Measurements from ENCODE around the gene RXFP1.

Gene RXFP1

DNA sequence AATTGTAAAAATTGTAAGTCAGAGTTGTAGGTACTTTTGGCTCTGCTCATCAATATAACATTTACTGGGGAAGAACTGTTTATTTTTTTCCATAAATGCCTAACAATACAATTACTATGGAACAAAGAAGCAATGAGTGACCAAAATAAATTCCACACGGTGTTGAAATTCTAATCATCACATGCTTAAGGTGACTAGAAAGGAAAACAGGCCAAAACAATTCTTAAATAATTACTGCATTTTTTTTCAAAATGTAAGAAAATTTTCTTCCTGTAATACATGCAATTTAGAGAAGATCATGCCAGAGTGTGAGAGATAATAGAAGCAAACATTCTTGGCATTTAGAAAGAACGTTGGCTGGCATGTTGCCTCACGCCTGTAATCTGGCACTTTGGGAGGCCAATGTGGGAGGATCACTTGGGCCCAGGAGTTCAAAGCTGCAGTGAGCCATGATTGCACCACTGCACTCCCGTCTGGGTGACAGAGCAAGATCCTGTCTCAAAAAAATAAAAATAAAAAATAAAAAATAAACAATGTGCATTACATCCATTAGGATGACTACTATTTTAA, 127.5 kb downstream of the RXFP1 start:
- TF ChIP-seq TAF1 (IDR thresholded peaks at IDR 0.05; ENCODE audit: low read depth) (no peak), TCF12 (IDR thresholded peaks at IDR 0.05; ENCODE audit: low read depth) (no peak), RAD21 (IDR thresholded peaks at IDR 0.05; ENCODE audit: low read depth) (no peak), YY1 (IDR thresholded peaks at IDR 0.05; ENCODE audit: low read depth) (no peak), NFIC (IDR thresholded peaks at IDR 0.05) (no peak), CEBPB (IDR thresholded peaks at IDR 0.05) (no peak), EP300 (IDR thresholded peaks at IDR 0.05; ENCODE audit: borderline replicate concordance) (no peak), ZBTB7A (IDR thresholded peaks at IDR 0.05; ENCODE audit: low read depth) (no peak), CREB1 (IDR thresholded peaks at IDR 0.05; ENCODE audit: low read depth) (no peak), TEAD4 (IDR thresholded peaks at IDR 0.05) (no peak), FOXM1 (IDR thresholded peaks at IDR 0.05; ENCODE audit: borderline replicate concordance, low read depth) (no peak)

DNA sequence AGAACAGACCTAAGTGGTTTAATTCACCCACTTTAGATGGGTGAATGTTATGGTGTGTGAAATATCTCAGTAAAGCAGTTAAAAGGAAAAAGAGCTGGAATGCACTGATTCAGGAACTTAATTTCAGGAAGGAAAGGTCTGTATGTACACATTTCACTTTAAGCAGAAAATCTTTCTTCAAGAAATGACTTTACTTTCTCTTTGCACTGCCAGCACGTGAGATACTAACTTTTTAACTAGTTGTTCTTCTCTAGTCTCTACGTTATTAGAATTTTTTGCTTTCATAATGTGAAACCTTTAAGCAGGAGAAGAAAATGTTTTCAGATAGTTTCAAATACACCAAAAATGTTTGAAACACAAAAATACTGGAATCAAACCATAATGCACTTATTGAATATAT, 131.2 kb downstream of the RXFP1 start:
- TF ChIP-seq, protein P1, sequence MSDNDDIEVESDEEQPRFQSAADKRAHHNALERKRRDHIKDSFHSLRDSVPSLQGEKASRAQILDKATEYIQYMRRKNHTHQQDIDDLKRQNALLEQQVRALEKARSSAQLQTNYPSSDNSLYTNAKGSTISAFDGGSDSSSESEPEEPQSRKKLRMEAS (IDR thresholded peaks at IDR 0.05): no peak
- TF ChIP-seq, protein P2, sequence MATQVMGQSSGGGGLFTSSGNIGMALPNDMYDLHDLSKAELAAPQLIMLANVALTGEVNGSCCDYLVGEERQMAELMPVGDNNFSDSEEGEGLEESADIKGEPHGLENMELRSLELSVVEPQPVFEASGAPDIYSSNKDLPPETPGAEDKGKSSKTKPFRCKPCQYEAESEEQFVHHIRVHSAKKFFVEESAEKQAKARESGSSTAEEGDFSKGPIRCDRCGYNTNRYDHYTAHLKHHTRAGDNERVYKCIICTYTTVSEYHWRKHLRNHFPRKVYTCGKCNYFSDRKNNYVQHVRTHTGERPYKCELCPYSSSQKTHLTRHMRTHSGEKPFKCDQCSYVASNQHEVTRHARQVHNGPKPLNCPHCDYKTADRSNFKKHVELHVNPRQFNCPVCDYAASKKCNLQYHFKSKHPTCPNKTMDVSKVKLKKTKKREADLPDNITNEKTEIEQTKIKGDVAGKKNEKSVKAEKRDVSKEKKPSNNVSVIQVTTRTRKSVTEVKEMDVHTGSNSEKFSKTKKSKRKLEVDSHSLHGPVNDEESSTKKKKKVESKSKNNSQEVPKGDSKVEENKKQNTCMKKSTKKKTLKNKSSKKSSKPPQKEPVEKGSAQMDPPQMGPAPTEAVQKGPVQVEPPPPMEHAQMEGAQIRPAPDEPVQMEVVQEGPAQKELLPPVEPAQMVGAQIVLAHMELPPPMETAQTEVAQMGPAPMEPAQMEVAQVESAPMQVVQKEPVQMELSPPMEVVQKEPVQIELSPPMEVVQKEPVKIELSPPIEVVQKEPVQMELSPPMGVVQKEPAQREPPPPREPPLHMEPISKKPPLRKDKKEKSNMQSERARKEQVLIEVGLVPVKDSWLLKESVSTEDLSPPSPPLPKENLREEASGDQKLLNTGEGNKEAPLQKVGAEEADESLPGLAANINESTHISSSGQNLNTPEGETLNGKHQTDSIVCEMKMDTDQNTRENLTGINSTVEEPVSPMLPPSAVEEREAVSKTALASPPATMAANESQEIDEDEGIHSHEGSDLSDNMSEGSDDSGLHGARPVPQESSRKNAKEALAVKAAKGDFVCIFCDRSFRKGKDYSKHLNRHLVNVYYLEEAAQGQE (IDR thresholded peaks at IDR 0.05; ENCODE audit: low read depth): no peak
- TF ChIP-seq NFIC (IDR thresholded peaks at IDR 0.05): no peak
- no peak for TF ChIP-seq EGR1 (IDR thresholded peaks at IDR 0.05)
- no peak for TF ChIP-seq TEAD4 (IDR thresholded peaks at IDR 0.05)
- TF ChIP-seq CREB1 (IDR thresholded peaks at IDR 0.05; ENCODE audit: low read depth): no peak
- no peak for TF ChIP-seq ZBTB7A (IDR thresholded peaks at IDR 0.05; ENCODE audit: low read depth)
- TF ChIP-seq TCF12 (IDR thresholded peaks at IDR 0.05; ENCODE audit: low read depth): no peak

DNA sequence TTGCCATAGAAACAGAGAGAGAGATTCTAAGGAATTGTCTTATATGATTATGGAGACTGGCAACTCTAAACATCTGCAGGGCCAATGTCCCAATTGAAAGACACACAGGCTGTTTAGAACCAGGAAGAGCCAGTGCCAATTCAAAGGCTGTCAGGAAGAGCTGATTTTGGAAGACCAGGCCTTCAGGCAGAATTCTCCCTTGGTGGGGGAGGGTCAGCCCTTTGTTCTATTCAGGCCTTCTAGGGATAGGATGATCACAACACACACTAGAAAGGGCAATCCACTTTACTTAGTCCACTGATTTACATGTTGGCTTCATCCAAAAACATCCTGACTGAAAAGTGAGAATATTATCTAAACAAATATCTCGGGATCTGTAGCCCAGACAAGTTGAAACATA, 134.8 kb downstream of the RXFP1 start:
- TF ChIP-seq CEBPB (IDR thresholded peaks at IDR 0.05) (no peak), CREB1 (IDR thresholded peaks at IDR 0.05; ENCODE audit: low read depth) (no peak), RAD21 (IDR thresholded peaks at IDR 0.05; ENCODE audit: low read depth) (no peak), TEAD4 (IDR thresholded peaks at IDR 0.05) (no peak), FOXM1 (IDR thresholded peaks at IDR 0.05; ENCODE audit: borderline replicate concordance, low read depth) (no peak), EP300 (IDR thresholded peaks at IDR 0.05; ENCODE audit: borderline replicate concordance) (no peak), NFIC (IDR thresholded peaks at IDR 0.05) (no peak), EGR1 (IDR thresholded peaks at IDR 0.05) (no peak), YY1 (IDR thresholded peaks at IDR 0.05; ENCODE audit: low read depth) (no peak), TCF12 (IDR thresholded peaks at IDR 0.05; ENCODE audit: low read depth) (no peak), TAF1 (IDR thresholded peaks at IDR 0.05; ENCODE audit: low read depth) (no peak), ZBTB7A (IDR thresholded peaks at IDR 0.05; ENCODE audit: low read depth) (no peak)
- TF ChIP-seq, protein P3, sequence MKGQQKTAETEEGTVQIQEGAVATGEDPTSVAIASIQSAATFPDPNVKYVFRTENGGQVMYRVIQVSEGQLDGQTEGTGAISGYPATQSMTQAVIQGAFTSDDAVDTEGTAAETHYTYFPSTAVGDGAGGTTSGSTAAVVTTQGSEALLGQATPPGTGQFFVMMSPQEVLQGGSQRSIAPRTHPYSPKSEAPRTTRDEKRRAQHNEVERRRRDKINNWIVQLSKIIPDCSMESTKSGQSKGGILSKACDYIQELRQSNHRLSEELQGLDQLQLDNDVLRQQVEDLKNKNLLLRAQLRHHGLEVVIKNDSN (IDR thresholded peaks at IDR 0.05): no peak
- TF ChIP-seq, protein P2 (IDR thresholded peaks at IDR 0.05; ENCODE audit: low read depth): no peak

DNA sequence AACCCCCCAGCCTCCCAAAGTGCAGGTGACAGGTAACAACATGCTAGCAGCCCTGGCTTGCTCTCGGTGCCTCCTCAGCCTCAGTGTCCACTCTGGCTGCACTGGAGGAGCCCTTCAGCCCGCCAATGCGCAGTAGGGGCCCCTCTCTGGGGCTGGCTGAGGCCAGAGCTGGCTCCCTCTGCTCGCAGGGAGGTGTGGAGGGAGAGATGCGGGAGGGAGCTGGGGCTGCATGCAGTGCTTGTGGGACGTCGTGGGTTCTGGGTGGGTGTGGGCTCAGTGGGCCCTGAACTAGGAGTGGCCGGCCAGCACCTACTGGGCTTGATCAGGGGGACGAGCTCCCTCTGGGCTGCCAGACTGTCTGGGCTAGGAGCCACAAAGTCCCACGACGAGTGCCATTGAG, 135.6 kb downstream of the RXFP1 start:
- TF ChIP-seq TAF1 (IDR thresholded peaks at IDR 0.05; ENCODE audit: low read depth) (no peak), TEAD4 (IDR thresholded peaks at IDR 0.05) (no peak)

DNA sequence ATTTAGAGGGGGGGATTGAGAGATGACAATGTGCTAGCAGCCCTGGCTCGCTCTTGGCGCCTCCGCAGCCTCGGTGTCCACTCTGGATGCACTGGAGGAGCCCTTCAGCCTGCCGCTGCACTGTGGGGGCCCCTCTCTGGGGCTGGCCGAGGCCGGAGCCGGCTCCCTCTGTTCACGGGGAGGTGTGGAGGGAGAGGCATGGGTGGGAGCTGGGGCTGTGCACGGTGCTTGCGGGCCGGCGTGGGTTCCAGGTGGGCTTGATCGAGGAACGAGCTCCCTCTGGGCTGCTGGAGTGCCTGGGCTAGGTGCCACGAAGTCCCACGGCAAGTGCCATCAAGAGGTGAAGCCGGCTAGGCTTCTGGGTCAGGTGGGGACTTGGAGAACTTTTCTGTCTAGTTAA, 143.1 kb downstream of the RXFP1 start:
- TF ChIP-seq TEAD4 (IDR thresholded peaks at IDR 0.05): no peak
- TF ChIP-seq CREB1 (IDR thresholded peaks at IDR 0.05; ENCODE audit: low read depth): no peak
- TF ChIP-seq TCF12 (IDR thresholded peaks at IDR 0.05; ENCODE audit: low read depth): no peak
- TF ChIP-seq, protein P2 (IDR thresholded peaks at IDR 0.05; ENCODE audit: low read depth): no peak

DNA sequence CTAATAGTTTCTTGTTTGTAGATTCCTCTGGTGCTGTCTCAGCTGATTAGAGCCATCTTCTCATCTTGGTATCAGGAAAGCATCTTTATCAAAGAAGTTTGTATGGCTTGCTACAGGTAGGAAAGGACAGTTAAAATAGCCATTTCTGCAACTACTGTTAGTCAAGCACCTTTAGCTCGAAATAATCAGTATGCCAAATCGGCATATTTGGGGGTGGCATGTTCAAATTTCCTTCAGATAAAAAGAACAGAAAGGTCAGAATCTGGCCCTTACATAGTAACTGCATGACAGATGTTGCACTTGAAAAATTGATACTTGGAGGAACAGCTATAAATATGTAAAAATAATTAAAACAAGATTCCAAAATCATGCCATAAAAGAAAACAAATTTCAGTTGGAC, 145.2 kb downstream of the RXFP1 start:
- TF ChIP-seq YY1 (IDR thresholded peaks at IDR 0.05; ENCODE audit: low read depth): no peak

Measured in Ishikawa (cell line).